Rectal smooth muscle tissue (tissue), 1 donor: Measurements from ENCODE around the gene CUEDC1.

ENCODE experiments used
- H3K27ac ChIP-seq: one replicate; pipeline ENCODE4 v1.7.0; 2013; ENCODE audit warnings: low read depth, low read length, inconsistent platforms
- H3K27me3 ChIP-seq: one replicate; pipeline ENCODE4 v1.7.0; 2013; ENCODE audit warnings: low read length; ENCODE audit not compliant: control insufficient read depth, insufficient read depth
- H3K36me3 ChIP-seq: one replicate; pipeline ENCODE4 v1.7.0; 2013; ENCODE audit warnings: low read length; ENCODE audit not compliant: control insufficient read depth, insufficient read depth
- H3K4me1 ChIP-seq: one replicate; pipeline ENCODE4 v1.7.0; 2013; ENCODE audit warnings: low read length; ENCODE audit not compliant: control insufficient read depth, insufficient read depth
- H3K4me3 ChIP-seq: one replicate; pipeline ENCODE4 v1.7.0; 2013; ENCODE audit warnings: low read length
- H3K9ac ChIP-seq: one replicate; pipeline ENCODE4 v1.7.0; 2013; ENCODE audit warnings: low read length

The CUEDC1 gene

GRCh38 chr17:57940231-57940630, 15.0 kb downstream of the CUEDC1 start:
- no peaks in the 10 kb centered on the region for H3K27me3 ChIP-seq
- peaks cover 89% of the 10 kb centered on the region for H3K4me1 ChIP-seq
- no peaks in the 10 kb centered on the region for H3K36me3 ChIP-seq
- H3K27ac ChIP-seq: peak overlapping the region; percentile 98
- no peak overlapping the region for H3K9ac ChIP-seq
- H3K4me3 ChIP-seq: no peak overlapping the region

DNA sequence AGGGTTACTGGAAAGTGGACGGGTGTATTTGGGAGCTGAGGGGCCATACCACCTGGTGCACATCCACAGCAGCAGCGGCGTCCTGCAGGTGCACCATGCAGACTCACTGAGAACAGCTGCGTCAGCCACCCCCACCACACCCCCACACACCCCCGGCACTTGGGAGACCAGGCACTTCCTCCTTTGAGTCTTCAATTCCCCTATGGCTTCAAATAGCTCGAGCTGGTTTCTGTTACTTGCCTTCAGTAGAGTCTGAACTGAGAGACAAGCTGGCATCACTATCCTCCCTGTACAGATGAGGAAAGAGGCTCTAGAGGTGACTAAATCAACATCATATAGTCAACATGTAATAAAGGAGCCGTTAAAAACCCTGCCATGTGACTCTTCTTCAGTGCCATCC, 15.4 kb downstream of the CUEDC1 start:
- Histone ChIP-seq H3K27ac (peak overlapping the region; percentile 98), H3K27me3 (no peaks in the 10 kb centered on the region), H3K4me1 (peaks cover 89% of the 10 kb centered on the region), H3K9ac (peak overlapping the region; percentile 12), H3K36me3 (no peaks in the 10 kb centered on the region), H3K4me3 (no peak overlapping the region)

DNA sequence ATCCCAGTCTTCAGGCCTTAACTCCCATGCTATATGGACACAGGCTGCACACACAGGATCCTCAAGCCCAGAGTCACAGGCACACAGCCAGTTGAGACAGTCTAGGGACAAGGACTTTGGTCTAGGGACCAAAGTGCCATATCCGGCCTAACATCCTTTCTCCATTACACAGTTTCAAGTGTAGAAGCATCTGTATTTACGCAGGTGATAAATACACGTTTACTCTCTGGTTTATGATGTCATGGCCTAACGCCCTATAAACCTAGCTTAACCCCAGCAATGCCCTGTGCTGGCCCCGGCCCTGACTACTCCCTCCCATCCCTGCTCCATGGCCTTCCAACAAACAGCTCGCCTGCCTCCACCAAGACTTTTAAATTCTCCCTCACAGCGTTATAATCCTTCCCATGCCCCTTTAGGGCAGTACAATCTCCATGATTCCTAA, 17.1 kb downstream of the CUEDC1 start:
- H3K27me3 ChIP-seq: no peaks in the 10 kb centered on the region
- peaks cover 87% of the 10 kb centered on the region for H3K4me1 ChIP-seq
- H3K27ac ChIP-seq: peak overlapping the region; percentile 98
- H3K9ac ChIP-seq: no peak overlapping the region
- no peaks in the 10 kb centered on the region for H3K36me3 ChIP-seq
- H3K4me3 ChIP-seq: no peak overlapping the region

DNA sequence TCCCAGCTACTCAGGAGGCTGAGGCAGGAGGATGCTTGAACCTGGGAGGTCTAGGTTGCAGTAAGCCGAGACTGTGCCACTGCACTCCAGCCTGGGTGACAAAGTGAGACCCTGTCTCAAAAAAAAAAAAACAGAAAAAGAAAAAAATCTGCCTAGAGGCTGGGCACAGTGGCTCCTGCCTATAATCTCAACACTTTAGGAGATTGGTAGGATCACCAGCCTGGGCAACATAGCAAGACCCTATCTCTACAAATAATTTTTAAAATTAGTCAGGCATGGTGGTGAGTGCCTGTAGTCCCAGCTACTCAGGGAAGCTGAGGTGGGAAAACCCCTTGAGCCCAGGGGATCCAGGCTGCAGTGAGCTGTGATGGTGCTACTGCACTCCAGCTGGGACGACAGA, 17.7 kb downstream of the CUEDC1 start:
- Histone ChIP-seq H3K27ac (peak overlapping the region; percentile 98), H3K27me3 (no peaks in the 10 kb centered on the region), H3K9ac (no peak overlapping the region), H3K36me3 (no peaks in the 10 kb centered on the region), H3K4me1 (peaks cover 86% of the 10 kb centered on the region), H3K4me3 (no peak overlapping the region)

- Histone ChIP-seq H3K9ac (peak overlapping the region; percentile 25), H3K4me1 (peaks cover 81% of the 10 kb centered on the region), H3K4me3 (peak overlapping the region; percentile 45)
Measured at GRCh38 chr17:57935833-57936807, 19.1 kb downstream of the CUEDC1 start.

DNA sequence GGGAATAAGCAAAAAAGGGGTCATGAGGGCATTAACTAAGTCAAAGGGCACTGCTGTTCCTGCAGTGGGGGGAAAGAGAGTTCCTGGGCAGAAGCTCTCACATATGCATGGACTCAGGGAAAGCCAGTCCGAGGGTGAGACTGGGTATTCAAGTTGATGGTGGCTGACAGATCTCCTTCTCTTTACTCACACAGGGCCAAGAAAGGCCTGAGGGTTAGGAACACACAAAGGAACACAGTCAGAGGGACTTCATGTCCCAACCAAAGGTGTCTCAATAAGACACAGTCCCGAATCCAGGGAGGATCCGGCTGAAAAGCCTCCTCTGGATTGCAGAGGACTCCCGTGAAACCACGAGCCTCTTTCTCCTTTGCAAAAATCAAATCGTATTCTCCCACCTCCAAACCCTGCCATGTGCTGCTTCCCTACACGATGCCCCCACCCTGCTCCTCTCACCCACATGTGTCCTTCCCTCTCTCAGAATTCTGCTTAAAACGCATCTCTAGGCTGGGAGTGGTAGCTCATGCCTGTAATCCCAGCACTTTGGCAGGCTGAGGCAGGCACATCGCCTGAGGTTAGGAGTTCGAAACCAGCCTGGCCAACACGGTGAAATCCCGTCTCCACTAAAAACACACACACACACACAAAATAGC, 23.6 kb downstream of the CUEDC1 start:
- Histone ChIP-seq H3K9ac (no peak overlapping the region), H3K4me1 (peaks cover 78% of the 10 kb centered on the region), H3K36me3 (no peaks in the 10 kb centered on the region), H3K4me3 (no peak overlapping the region), H3K27ac (peak overlapping the region; percentile 5), H3K27me3 (no peaks in the 10 kb centered on the region)

More at GRCh38 chr17:57935833-57936807, 19.1 kb downstream of the CUEDC1 start:
- H3K27me3 ChIP-seq: no peaks in the 10 kb centered on the region
- no peaks in the 10 kb centered on the region for H3K36me3 ChIP-seq
- H3K27ac ChIP-seq: peak overlapping the region; percentile 98

- H3K4me3 ChIP-seq: no peak overlapping the region
- H3K9ac ChIP-seq: no peak overlapping the region
- H3K27ac ChIP-seq: peak overlapping the region; percentile 41
- peaks cover 71% of the 10 kb centered on the region for H3K4me1 ChIP-seq
- H3K36me3 ChIP-seq: no peaks in the 10 kb centered on the region
- H3K27me3 ChIP-seq: no peaks in the 10 kb centered on the region
Measured at GRCh38 chr17:57930239-57930638, 25.0 kb downstream of the CUEDC1 start.

- H3K4me1 ChIP-seq: peaks cover 72% of the 10 kb centered on the region
- peak overlapping the region; percentile 41 for H3K27ac ChIP-seq
- H3K9ac ChIP-seq: no peak overlapping the region
- H3K4me3 ChIP-seq: no peak overlapping the region
- no peaks in the 10 kb centered on the region for H3K27me3 ChIP-seq
- no peaks in the 10 kb centered on the region for H3K36me3 ChIP-seq
Measured at GRCh38 chr17:57929386-57929785, 25.8 kb downstream of the CUEDC1 start.

- Histone ChIP-seq H3K27ac (peak overlapping the region; percentile 41), H3K4me1 (peaks cover 73% of the 10 kb centered on the region), H3K36me3 (no peaks in the 10 kb centered on the region), H3K9ac (no peak overlapping the region), H3K4me3 (no peak overlapping the region), H3K27me3 (no peaks in the 10 kb centered on the region)
Measured at GRCh38 chr17:57928928-57929327, 26.3 kb downstream of the CUEDC1 start.

GRCh38 chr17:57927048-57927723, 28.0 kb downstream of the CUEDC1 start:
- peaks cover 72% of the 10 kb centered on the region for H3K4me1 ChIP-seq
- no peak overlapping the region for H3K9ac ChIP-seq
- H3K36me3 ChIP-seq: no peaks in the 10 kb centered on the region
- peak overlapping the region; percentile 22 for H3K4me3 ChIP-seq
- peak overlapping the region; percentile 72 for H3K27ac ChIP-seq
- H3K27me3 ChIP-seq: no peaks in the 10 kb centered on the region

DNA sequence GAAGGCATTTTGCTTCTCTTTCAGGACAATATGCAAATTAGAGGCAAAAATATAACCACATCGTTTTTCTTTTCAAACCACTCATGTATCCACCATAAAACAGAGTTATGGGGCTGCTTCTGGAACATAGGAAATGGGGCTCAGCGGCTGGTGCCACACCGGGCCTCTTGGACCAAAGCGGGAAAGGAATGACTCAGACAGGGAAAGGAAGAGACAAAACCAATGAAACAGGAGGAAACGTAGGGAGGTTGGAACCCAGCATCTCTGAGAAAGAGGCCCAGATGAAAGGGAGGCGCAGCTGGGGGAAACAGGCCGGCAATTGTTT, 28.5 kb downstream of the CUEDC1 start:
- no peaks in the 10 kb centered on the region for H3K36me3 ChIP-seq
- H3K9ac ChIP-seq: no peak overlapping the region
- peaks cover 73% of the 10 kb centered on the region for H3K4me1 ChIP-seq
- peak overlapping the region; percentile 72 for H3K27ac ChIP-seq
- no peaks in the 10 kb centered on the region for H3K27me3 ChIP-seq
- H3K4me3 ChIP-seq: no peak overlapping the region

DNA sequence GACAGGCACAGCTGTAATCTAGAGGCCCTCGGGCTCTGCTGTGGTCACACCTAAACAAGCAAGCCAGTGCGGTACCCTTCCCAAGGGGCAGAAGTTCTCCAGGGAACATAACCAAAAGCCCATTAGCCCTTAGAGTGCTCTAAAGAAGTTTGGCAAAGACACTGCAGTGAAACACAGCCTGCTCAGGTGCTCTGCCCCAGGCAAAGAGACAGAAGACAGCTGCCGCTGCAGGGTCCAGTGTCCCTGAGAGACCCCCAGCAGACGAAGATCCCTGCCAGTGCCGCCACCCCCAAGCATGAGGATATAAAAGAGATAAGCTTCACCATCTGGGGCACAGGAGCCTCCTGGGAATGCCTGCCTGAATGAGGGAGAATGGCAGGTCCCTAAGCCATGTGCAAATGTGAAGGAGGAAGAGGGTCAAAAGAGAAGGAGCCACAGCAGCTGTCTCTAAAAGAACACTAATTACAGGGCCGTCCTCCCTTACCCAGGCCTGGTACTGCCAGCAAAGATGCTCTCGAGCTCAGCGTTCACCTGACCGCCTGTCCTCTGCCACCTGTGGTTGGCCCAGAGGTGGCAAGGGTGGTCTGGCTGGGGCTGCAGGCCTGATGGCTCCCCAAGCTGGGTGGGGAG, 29.7 kb downstream of the CUEDC1 start:
- Histone ChIP-seq H3K36me3 (no peaks in the 10 kb centered on the region), H3K4me3 (no peak overlapping the region), H3K27ac (peak overlapping the region; percentile 96), H3K4me1 (peaks cover 73% of the 10 kb centered on the region), H3K27me3 (no peaks in the 10 kb centered on the region), H3K9ac (no peak overlapping the region)
